ENCODE data around the gene GNPTAB.
"Not testable (repeated sequence)": the region's sequence is repeated elsewhere in the genome, so short reads cannot be mapped to it uniquely, and the experiment has no call there.

The GNPTAB gene

DNA sequence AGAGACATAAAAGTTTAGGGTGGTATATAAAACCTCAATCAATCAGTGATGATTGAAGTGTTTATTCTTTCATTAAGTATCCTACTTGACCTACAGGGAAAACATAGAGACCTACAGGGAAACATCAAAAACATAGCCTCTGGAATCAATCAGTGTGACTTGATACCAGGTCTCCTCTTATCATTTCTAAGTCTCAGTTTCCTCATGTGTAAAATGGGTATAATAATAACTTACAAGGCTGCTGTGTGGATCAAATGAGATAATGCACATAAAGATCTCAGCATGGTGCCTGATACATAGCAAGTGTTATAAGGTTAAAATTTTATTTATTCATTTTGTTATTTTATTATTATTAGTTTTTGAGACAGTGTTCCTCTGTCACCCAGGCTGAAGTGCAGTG lies 22.2 kb upstream of the GNPTAB start:
- DNase-seq (ENCODE audit: low read depth in 2 of 2), result no peak

- DNase-seq (ENCODE audit: low read depth in 2 of 2), result no peak
These were observed 19.4 kb upstream of the GNPTAB start for GRCh38 chr12:101850199-101850598.

- DNase-seq (ENCODE audit: low read depth in 2 of 2), result no peak
These were observed 16.6 kb upstream of the GNPTAB start for GRCh38 chr12:101847325-101847724.

DNA sequence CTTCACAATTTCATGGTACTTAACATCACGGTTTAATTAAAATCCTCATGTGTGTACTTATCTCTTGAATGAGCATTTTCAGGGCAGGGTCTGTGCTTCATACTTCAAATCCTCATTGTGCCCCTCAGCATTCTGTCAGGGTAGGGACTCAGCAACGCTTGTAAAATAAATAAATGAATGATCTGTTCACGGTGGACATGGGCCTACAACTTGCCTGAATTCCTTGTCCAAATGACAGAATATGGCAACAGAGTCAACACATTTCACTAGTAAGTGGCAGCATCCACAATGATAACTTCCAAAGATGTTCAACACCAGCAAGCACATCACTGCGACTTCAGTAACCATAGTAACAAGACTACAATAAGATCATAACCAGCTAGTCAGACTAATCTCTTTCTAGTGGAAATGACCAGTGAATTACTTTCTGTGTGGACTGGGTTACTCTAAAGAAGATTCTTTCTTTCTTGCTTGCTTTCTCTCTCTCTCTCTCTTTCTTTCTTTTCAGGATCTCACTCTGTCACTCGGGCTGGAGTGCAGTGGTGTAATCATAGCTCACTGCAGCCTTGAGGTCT lies 14.5 kb upstream of the GNPTAB start:
- DNase-seq (ENCODE audit: low read depth in 2 of 2), result no peak

DNA sequence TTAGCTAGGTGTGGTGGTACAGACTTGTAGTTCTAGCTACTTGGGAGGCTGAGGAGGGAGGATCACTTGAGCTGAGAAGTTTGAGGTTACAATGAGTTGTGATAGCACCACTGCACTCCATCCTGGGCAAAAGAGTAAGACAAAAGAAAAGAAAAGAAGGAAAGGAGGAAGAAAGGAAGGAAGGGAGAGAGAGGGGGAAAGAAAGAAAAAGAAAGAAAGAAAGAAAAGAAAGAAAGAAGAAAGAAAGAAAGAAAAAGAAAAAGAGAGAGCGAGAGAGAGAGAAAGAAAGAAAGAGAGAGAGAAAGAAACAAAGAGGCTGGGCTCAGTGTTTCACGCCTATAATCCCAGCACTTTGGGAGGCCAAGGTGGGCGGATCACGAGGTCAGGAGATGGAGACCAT lies 10.3 kb upstream of the GNPTAB start:
- DNase-seq (ENCODE audit: low read depth in 2 of 2), result no peak

DNA sequence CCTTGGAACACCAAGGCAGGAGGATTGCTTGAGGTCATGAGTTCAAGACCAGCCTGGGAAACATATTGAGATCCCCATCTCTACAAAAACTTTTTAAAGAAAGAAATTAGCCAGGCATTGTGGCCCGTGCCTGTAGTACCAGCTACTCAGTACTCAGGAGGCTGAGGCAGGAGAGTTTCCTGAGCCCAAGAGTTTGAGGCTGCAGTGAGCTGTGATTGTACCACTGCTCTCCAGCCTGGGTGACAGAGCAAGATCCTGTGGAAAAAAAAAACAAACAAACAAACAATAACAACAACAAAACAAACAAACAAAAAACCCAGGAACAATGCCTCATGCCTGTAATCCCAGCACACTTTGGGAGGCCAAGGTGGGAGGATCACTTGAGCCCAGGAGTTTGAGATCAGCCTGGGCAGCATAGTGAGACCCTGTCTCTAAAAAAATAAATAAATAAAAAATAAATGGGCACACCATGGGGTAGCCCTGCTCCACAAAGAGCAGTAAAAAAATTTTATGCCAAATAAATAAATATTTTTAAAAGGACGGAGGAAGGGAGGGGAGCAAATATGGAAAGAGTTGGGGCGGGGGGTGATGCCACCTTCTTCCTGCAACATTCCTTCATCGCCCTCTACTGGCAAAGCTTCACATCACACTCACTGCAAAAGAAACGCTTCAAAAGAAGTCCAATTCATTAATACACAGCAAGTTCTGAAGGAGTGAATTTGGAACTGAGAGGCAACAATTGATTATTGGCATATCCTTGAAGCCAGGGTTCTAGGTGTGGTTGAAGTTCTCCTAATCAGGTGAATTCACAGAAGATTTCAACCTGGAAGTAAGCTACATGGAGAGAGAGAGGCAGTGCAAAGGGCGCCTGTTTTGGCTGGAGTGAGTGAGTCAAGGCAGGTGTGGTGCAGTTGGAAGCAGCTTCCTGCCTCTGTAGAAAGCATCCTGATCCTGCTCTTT lies 8.8 kb upstream of the GNPTAB start:
- DNase-seq (ENCODE audit: low read depth in 2 of 2), result no peak

- DNase-seq (ENCODE audit: low read depth in 2 of 2), result no peak
These were observed 8.0 kb upstream of the GNPTAB start for GRCh38 chr12:101838628-101839323.

DNA sequence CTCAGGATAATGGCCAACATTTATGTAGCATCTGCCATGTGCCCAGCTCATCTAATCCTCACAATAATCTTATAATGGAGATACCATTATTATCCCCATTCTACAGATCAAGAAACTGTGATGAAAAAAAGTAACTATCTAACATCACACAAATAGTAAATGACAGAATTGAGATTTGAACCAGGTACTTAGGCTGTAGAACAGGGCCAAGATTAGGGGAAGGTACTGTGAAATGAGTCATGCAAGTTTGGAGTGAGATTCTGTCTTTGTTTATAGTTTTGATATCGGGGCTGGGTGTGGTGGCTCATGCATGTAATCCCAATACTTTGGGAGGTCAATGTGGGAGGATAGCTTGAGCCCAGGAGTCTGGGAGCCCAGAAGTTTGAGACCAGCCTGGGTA lies 1.3 kb upstream of the GNPTAB start:
- no peak for DNase-seq (ENCODE audit: low read depth in 2 of 2)

DNA sequence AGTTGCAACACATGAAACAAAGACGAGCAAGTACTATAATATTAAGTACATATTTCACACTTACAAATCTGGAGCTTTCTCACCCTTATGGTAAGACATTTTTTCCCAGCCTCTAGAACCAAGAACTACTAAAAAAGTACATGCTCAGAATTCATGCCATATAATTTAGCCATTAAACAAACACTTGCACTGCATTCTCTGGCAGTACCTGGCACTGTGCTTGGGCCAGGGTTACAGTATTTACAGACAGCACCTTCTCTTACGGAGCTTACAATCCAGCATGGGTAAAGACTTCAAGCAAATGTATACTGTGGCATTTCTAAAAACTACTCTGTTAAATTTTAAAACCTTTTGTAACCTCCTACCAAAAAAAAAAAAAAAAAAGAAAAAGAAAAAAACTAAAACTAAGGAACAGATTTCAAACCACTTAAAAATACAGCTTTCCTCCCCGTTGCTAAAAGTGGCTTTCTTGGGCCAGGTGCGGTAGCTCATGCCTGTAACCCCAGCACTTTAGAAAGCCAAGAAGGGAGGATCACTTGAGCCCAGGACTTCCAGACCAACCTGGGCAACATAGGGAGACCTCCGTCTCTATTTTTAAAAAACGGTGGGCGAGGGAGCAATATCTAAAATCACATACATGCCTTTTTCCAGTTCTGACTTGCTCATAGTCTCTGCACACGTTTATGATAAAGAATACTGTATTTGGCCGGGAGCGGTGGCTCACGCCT lies 956 bp downstream of the GNPTAB start:
- DNase-seq (ENCODE audit: low read depth in 2 of 2), result no peak

DNA sequence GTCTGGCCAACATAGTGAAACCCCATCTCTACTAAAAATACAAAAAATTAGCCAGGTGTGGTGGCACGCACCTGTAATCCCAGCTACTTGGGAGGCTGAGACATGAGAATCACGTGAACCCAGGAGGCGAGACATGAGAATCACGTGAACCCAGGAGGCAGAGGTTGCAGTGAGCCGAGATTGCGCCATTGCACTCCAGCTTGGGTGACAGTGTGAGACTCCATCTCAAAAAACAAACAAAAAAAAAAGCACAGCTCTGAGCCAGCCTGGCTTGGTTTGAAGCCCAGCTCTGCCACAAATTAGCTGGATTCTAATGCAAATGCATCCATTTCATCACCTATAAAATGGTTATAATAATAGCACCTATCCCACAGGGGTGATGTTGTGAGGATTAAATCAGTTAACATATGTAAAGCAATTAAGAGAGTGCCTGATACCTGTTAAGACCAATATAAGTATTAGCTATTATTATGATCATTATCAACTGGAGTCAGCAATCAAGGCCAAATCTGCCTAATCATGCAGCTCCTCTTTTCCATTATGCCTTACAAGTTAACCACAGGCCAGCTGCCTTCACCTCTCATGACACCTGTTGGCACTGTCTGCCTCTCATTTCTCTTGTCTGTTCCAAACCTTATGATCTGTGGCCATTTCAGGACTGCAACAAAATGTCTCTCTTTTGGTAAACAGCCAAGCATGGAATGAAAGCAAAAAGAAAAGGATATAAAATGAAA lies 2.1 kb downstream of the GNPTAB start:
- DNase-seq (ENCODE audit: low read depth in 2 of 2), result no peak

- DNase-seq (ENCODE audit: low read depth in 2 of 2), result no peak
These were observed 3.9 kb downstream of the GNPTAB start for GRCh38 chr12:101826766-101827368.

DNA sequence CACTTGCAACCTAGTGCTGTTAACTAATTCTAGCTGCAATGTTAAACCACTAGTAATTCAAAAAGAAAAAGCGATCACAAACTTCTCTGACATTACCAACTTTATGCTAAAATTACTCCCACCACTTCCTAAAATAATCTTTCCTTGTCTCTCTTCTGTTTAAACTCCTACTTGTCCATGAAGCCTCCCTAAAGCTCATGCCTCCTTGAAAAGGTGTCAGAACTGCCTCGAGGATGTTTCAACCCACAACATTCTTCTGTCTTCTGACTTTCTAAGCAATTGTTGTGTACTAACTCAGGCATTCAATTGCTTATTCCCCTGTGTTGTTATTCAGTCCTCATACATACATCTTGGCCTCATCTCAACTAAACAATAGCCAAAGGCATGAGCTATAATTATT lies 5.9 kb downstream of the GNPTAB start:
- DNase-seq (ENCODE audit: low read depth in 2 of 2), result no peak

DNA sequence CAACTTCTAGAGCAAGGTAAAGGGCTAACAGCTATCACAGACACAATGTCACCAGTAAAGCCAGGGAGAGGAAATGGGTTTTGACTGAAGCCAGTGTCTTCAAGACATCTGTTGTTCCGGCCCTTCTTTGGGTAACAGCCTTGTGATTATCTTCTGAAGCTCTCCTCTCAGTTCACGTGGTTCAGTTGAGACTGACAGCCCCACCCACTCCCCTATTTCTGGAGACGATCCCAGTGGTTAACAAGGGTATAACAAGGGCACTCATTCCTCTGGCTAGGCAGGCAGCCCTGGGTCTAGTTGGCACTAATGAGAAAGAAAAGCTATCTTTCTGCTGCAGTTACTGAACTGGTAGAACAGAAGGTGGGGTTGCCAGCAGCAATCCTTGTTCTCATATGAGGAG lies 6.9 kb downstream of the GNPTAB start:
- no peak for DNase-seq (ENCODE audit: low read depth in 2 of 2)

DNA sequence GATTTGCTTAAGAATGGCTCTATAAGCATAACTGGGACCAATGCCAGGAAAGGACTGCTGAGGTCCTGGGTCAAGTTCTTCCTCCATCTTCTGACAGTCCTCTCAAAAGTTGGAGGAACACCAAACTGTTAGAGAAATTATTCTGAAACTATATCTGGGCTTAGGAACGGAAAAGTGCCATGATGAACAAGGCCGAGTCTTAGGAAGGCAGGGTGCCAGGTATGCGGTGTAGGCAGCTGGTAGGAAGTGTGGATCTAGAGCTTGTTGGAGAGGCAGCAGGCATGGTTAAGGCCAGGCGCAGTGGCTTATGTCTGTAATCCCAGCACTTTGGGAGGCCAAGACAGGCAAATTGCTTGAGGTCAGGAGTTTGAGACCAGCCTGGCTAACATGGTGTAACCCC lies 7.7 kb downstream of the GNPTAB start:
- no peak for DNase-seq (ENCODE audit: low read depth in 2 of 2)

DNA sequence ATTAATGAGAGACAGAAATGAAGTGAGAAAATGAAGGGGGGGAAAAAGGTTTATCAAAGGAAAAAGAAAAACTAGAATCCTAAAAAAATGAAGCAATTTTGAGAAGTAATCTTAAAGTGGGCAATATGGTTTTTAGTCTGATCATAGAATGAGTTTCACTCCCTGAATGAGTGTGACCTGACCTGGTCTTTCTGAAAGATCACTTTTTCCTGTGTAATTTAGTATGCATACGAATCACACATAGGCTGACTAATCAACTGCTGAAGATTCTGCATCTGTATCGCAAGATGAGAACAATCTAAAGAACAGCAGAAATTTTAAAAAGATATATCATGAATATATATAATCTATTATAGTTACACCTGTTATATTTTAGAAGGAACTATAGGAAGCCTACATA lies 11.3 kb downstream of the GNPTAB start:
- DNase-seq (ENCODE audit: low read depth in 2 of 2), result no peak

GRCh38 chr12:101818689-101819088 lies 12.1 kb downstream of the GNPTAB start:
- DNase-seq (ENCODE audit: low read depth in 2 of 2), result not testable (repeated sequence)

DNA sequence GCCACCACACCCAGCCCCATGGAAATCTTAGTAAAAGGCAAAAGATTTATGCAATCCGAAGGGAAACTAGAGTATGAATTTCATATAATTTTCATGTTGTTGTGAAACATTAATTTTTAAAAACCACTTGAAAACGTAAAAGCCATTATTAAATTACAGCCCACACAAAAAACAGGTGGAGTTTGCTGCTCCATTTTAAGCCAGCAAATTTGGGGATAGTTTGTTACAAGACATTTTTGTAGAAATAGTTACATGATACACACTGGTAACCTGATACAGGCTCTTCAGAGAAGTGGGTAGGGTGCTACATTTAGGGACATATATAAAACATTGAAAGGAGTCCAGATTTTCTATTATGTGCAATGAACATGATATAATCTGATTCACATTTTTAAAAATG lies 17.6 kb downstream of the GNPTAB start:
- no peak for DNase-seq (ENCODE audit: low read depth in 2 of 2)

- DNase-seq (ENCODE audit: low read depth in 2 of 2), result not testable (repeated sequence)
These were observed 18.0 kb downstream of the GNPTAB start for GRCh38 chr12:101812716-101813115.

DNA sequence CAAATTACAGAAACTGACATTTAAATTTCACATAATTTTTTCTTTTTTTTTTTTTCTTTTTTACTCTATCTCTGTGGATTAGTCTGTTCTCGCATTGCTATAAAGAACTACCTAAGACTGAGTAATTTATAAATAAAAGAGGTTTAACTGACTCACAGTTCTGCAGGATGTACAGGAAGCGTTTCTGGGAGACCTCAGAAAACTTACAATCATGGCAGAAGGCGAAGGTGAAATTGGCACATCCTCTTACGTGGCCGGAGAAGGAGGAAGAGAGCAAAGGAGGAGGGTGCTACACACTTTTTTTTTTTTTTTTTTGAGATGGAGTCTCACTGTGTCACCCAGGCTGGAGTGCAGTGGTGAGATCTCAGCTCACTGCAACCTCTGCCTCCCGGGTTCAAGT lies 19.4 kb downstream of the GNPTAB start:
- DNase-seq (ENCODE audit: low read depth in 2 of 2), result not testable (repeated sequence)

GRCh38 chr12:101809208-101809607 lies 21.6 kb downstream of the GNPTAB start:
- no peak for DNase-seq (ENCODE audit: low read depth in 2 of 2)

- no peak for DNase-seq (ENCODE audit: low read depth in 2 of 2)
These were observed 24.5 kb downstream of the GNPTAB start for GRCh38 chr12:101806265-101806664.
